Astrocyte (in vitro differentiated cells and primary cell): ENCODE results near the gene GPR37L1.

Experiments used
- EZH2 ChIP-seq: IDR thresholded peaks from 2 replicates; pipeline ENCODE4 v1.6.1; 2012; ENCODE audit warnings: mild to moderate bottlenecking, low read length, inconsistent platforms; ENCODE audit not compliant: insufficient read depth
- TF ChIP-seq, protein P1 (sequence below): IDR thresholded peaks from 2 replicates; pipeline ENCODE4 v1.5.1; 2011; ENCODE audit warnings: low read depth, mild to moderate bottlenecking, inconsistent platforms, low read length, moderate library complexity; ENCODE audit not compliant: insufficient read depth

DNA sequence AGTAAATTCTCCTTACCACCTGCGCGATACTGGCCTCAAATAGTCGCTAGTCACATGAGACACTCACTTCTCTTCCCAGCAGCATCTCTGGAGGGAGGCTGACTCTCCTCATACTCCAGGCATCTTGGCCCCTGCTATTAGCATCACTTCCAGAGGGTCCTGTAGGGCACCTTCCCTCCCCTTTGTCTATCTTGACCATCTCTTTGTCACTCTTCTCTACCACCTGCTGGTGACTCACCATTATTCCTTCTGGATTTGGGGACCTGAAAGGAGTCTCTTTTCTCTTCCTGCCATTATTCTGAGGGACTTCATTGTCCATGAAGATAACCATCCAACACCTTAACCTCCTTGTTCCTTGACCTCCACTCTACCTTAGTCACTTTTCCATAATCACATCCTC, 31.7 kb upstream of the GPR37L1 start:
- TF ChIP-seq, protein P1, sequence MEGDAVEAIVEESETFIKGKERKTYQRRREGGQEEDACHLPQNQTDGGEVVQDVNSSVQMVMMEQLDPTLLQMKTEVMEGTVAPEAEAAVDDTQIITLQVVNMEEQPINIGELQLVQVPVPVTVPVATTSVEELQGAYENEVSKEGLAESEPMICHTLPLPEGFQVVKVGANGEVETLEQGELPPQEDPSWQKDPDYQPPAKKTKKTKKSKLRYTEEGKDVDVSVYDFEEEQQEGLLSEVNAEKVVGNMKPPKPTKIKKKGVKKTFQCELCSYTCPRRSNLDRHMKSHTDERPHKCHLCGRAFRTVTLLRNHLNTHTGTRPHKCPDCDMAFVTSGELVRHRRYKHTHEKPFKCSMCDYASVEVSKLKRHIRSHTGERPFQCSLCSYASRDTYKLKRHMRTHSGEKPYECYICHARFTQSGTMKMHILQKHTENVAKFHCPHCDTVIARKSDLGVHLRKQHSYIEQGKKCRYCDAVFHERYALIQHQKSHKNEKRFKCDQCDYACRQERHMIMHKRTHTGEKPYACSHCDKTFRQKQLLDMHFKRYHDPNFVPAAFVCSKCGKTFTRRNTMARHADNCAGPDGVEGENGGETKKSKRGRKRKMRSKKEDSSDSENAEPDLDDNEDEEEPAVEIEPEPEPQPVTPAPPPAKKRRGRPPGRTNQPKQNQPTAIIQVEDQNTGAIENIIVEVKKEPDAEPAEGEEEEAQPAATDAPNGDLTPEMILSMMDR = no peak
- no peak for TF ChIP-seq EZH2
